OCI-LY7 (cell line): ENCODE measurements around the gene CCDC102A.

Experiments used
- CTCF ChIP-seq: fragments of 200-600 bp; sonication (generic); conservative IDR thresholded peaks from 2 replicates; pipeline ENCODE4 v1.5.1; 2014; ENCODE audit warnings: mild to moderate bottlenecking, antibody characterized with exemption, low read length, moderate library complexity, mixed read lengths
- EZH2phosphoT487 ChIP-seq: fragments of 200-600 bp; sonication (generic); IDR thresholded peaks from 2 replicates; pipeline ENCODE4 v1.6.1; 2018; ENCODE audit warnings: low read depth, borderline replicate concordance, mild to moderate bottlenecking, mixed run types, antibody characterized with exemption, low read length, moderate library complexity, mixed read lengths

- TF ChIP-seq CTCF: no peak
- TF ChIP-seq EZH2phosphoT487: no peak
Observed at GRCh38 chr16:57534881-57535658, 1.3 kb downstream of the CCDC102A start.
